WTC11 (cell line): ENCODE measurements around the gene FAM107B. TPM values are rescaled to one million over a fixed set of nuclear protein-coding genes. Genes with fewer than 3 reads are reported as not detected.
A peak's percentile ranks its signal among the peaks of the same experiment; 100 is the strongest.

ENCODE experiments used
- ATAC-seq: fragments of 200-7000 bp; cut with Tn5 transposase; 2 replicates; pipeline ENCODE4 v1.10.0; 2021; ENCODE audit warnings: mild to moderate bottlenecking, moderate library complexity
- CTCF ChIA-PET: fragments of 300-600 bp; sonication (Branson Sonifier 250); formaldehyde crosslinking; loops from one replicate; lab custom pipeline; 2021; ENCODE audit warnings: antibody characterized with exemption; lab: Charles Lee
- POLR2A ChIA-PET: fragments of 350-600 bp; sonication (Branson Sonifier 250); formaldehyde crosslinking; loops from one replicate; lab custom pipeline; 2021; ENCODE audit warnings: antibody characterized with exemption; lab: Charles Lee
- DNase-seq: peaks from one replicate; pipeline ENCODE4 v3.0.0; 2021; ENCODE audit warnings: low spot score
- H3K27ac Mint-ChIP-seq: 2 replicates; pipeline ENCODE4 v1.8.0; 2021; ENCODE audit warnings: mixed read lengths
- H3K27me3 Mint-ChIP-seq: 2 replicates; pipeline ENCODE4 v1.8.0; 2021; ENCODE audit warnings: low read depth, mild to moderate bottlenecking, moderate library complexity, mixed read lengths
- H3K36me3 Mint-ChIP-seq: 2 replicates; pipeline ENCODE4 v1.8.0; 2021; ENCODE audit warnings: mixed read lengths
- H3K4me1 Mint-ChIP-seq: 2 replicates; pipeline ENCODE4 v1.8.0; 2022; ENCODE audit warnings: mixed read lengths
- H3K4me3 Mint-ChIP-seq: 2 replicates; pipeline ENCODE4 v1.8.0; 2021; ENCODE audit warnings: mild to moderate bottlenecking, moderate library complexity, mixed read lengths
- H3K9me3 Mint-ChIP-seq: 2 replicates; pipeline ENCODE4 v1.8.0; 2021; ENCODE audit warnings: mixed read lengths
- ETV6 ChIP-seq: sonication (generic); formaldehyde crosslinking; IDR thresholded peaks from 2 replicates; pipeline ENCODE4 v1.8.1; 2022; ENCODE audit warnings: mild to moderate bottlenecking, missing genetic modification reagents
- FOXJ3 ChIP-seq: sonication (generic); formaldehyde crosslinking; IDR thresholded peaks from 2 replicates; pipeline ENCODE4 v1.9.0; 2021; ENCODE audit warnings: missing genetic modification reagents, mild to moderate bottlenecking, borderline replicate concordance
- GABPB1 ChIP-seq: sonication (generic); formaldehyde crosslinking; IDR thresholded peaks from 2 replicates; pipeline ENCODE4 v1.8.1; 2023; ENCODE audit warnings: mild to moderate bottlenecking, missing genetic modification reagents
- GTF2I ChIP-seq: fragments of 250-450 bp; sonication (Bioruptor Pico); conservative IDR thresholded peaks from 2 replicates; pipeline ENCODE4 v1.4.0; 2021; ENCODE audit warnings: mild to moderate bottlenecking
- HMGA2 ChIP-seq: fragments of 250-450 bp; sonication (Bioruptor Pico); IDR thresholded peaks from 2 replicates; pipeline ENCODE4 v1.4.0; 2021; ENCODE audit warnings: mild to moderate bottlenecking, moderate library complexity
- NR1H2 ChIP-seq: sonication (generic); formaldehyde crosslinking; IDR thresholded peaks from 2 replicates; pipeline ENCODE4 v1.9.0; 2021; ENCODE audit warnings: mild to moderate bottlenecking, moderate library complexity, missing genetic modification reagents
- PRRX2 ChIP-seq: fragments of 250-450 bp; sonication (Bioruptor Pico); IDR thresholded peaks from 2 replicates; pipeline ENCODE4 v1.8.0; 2021; ENCODE audit warnings: mild to moderate bottlenecking
- RELA ChIP-seq: sonication (generic); formaldehyde crosslinking; IDR thresholded peaks from 2 replicates; pipeline ENCODE4 v1.8.1; 2022; ENCODE audit warnings: missing genetic modification reagents, mild to moderate bottlenecking, borderline replicate concordance
- TEAD1 ChIP-seq: sonication (generic); formaldehyde crosslinking; IDR thresholded peaks from 2 replicates; pipeline ENCODE4 v1.8.0; 2022; ENCODE audit warnings: mild to moderate bottlenecking, missing genetic modification reagents
- ZBTB21 ChIP-seq: sonication (generic); formaldehyde crosslinking; IDR thresholded peaks from 2 replicates; pipeline ENCODE4 v1.8.1; 2023; ENCODE audit warnings: mild to moderate bottlenecking, missing genetic modification reagents, borderline replicate concordance
- ZNF138 ChIP-seq: sonication (generic); formaldehyde crosslinking; conservative IDR thresholded peaks from 2 replicates; pipeline ENCODE4 v1.8.1; 2022; ENCODE audit warnings: mild to moderate bottlenecking, moderate library complexity, missing genetic modification reagents
- total RNA-seq: library from RNA; stranded (reverse); gene quantifications from 3 replicates; pipeline ENCODE4 v1.2.3, GENCODE V29; 2021
- TF ChIP-seq, protein P1 (sequence below): sonication (generic); formaldehyde crosslinking; IDR thresholded peaks from 2 replicates; pipeline ENCODE4 v1.8.1; 2023; ENCODE audit warnings: mild to moderate bottlenecking, missing genetic modification reagents, moderate library complexity
- TF ChIP-seq, protein P2 (sequence below): sonication (generic); formaldehyde crosslinking; IDR thresholded peaks from 2 replicates; pipeline ENCODE4 v1.8.1; 2022; ENCODE audit warnings: mild to moderate bottlenecking, moderate library complexity, missing genetic modification reagents
- TF ChIP-seq, protein P3 (sequence below): sonication (generic); formaldehyde crosslinking; IDR thresholded peaks from 2 replicates; pipeline ENCODE4 v1.8.0; 2023; ENCODE audit warnings: missing genetic modification reagents
- TF ChIP-seq, protein P4 (sequence below): fragments of 250-450 bp; sonication (Bioruptor Pico); IDR thresholded peaks from 2 replicates; pipeline ENCODE4 v1.9.0; 2021; ENCODE audit warnings: mild to moderate bottlenecking
- TF ChIP-seq, protein P5 (sequence below): sonication (generic); formaldehyde crosslinking; IDR thresholded peaks from 2 replicates; pipeline ENCODE4 v1.8.1; 2022; ENCODE audit warnings: low read depth, missing genetic modification reagents, borderline replicate concordance
- TF ChIP-seq, protein P6 (sequence below): sonication (generic); formaldehyde crosslinking; conservative IDR thresholded peaks from 2 replicates; pipeline ENCODE4 v1.8.1; 2023; ENCODE audit warnings: mild to moderate bottlenecking, low read depth, missing genetic modification reagents, moderate library complexity
- TF ChIP-seq, protein P7 (sequence below): fragments of 250-450 bp; sonication (Bioruptor Pico); IDR thresholded peaks from 2 replicates; pipeline ENCODE4 v2.1.2; 2022; ENCODE audit warnings: mild to moderate bottlenecking, moderate library complexity
- TF ChIP-seq, protein P8 (sequence below): sonication (generic); formaldehyde crosslinking; IDR thresholded peaks from 2 replicates; pipeline ENCODE4 v1.8.1; 2023; ENCODE audit warnings: mild to moderate bottlenecking, missing genetic modification reagents, moderate library complexity
- TF ChIP-seq, protein P9 (sequence below): sonication (generic); formaldehyde crosslinking; IDR thresholded peaks from 2 replicates; pipeline ENCODE4 v1.8.0; 2022; ENCODE audit warnings: mild to moderate bottlenecking, missing genetic modification reagents
- TF ChIP-seq, protein P10 (sequence below): sonication (generic); formaldehyde crosslinking; IDR thresholded peaks from 2 replicates; pipeline ENCODE4 v1.8.1; 2023; ENCODE audit warnings: mild to moderate bottlenecking, moderate library complexity, missing genetic modification reagents

FAM107B gene
- total RNA-seq, 1 experiment from 2014 or later: 22.4 TPM

DNA sequence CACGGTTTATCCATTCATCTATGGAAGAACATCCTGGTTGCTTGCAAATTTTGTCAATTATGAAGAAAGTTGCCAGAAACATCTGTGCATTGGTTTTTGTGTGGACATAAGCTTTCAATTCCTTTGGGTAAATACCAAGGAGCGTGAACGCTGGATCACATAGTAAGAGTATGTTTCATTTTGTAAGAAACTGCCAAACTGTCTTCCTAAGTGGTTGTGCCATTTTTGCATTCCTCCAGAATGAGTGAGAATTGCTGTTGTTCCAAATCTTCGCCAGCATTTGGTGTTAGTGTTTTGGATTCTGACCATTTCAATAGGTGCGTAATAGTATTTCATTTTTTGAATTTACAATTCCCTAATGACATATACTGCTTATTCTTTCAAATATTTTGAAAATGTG lies 288.7 kb downstream of the FAM107B start:
- TF ChIP-seq ETV6 (no peak), TEAD1 (CRISPR knock-in tag) (no peak), PRRX2 (CRISPR knock-in tag) (no peak), FOXJ3 (CRISPR knock-in tag) (no peak), RELA (no peak), ZNF138 (CRISPR knock-in tag) (no peak), ZBTB21 (no peak), GABPB1 (CRISPR knock-in tag) (no peak)
- TF ChIP-seq, protein P1, sequence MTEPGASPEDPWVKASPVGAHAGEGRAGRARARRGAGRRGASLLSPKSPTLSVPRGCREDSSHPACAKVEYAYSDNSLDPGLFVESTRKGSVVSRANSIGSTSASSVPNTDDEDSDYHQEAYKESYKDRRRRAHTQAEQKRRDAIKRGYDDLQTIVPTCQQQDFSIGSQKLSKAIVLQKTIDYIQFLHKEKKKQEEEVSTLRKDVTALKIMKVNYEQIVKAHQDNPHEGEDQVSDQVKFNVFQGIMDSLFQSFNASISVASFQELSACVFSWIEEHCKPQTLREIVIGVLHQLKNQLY (CRISPR knock-in tag): no peak
- TF ChIP-seq, protein P2, sequence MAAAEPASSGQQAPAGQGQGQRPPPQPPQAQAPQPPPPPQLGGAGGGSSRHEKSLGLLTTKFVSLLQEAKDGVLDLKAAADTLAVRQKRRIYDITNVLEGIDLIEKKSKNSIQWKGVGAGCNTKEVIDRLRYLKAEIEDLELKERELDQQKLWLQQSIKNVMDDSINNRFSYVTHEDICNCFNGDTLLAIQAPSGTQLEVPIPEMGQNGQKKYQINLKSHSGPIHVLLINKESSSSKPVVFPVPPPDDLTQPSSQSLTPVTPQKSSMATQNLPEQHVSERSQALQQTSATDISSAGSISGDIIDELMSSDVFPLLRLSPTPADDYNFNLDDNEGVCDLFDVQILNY (CRISPR knock-in tag): no peak
- TF ChIP-seq, protein P3, sequence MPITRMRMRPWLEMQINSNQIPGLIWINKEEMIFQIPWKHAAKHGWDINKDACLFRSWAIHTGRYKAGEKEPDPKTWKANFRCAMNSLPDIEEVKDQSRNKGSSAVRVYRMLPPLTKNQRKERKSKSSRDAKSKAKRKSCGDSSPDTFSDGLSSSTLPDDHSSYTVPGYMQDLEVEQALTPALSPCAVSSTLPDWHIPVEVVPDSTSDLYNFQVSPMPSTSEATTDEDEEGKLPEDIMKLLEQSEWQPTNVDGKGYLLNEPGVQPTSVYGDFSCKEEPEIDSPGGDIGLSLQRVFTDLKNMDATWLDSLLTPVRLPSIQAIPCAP (CRISPR knock-in tag): no peak
- TF ChIP-seq, protein P4, sequence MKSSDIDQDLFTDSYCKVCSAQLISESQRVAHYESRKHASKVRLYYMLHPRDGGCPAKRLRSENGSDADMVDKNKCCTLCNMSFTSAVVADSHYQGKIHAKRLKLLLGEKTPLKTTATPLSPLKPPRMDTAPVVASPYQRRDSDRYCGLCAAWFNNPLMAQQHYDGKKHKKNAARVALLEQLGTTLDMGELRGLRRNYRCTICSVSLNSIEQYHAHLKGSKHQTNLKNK: no peak
- TF ChIP-seq, protein P5, sequence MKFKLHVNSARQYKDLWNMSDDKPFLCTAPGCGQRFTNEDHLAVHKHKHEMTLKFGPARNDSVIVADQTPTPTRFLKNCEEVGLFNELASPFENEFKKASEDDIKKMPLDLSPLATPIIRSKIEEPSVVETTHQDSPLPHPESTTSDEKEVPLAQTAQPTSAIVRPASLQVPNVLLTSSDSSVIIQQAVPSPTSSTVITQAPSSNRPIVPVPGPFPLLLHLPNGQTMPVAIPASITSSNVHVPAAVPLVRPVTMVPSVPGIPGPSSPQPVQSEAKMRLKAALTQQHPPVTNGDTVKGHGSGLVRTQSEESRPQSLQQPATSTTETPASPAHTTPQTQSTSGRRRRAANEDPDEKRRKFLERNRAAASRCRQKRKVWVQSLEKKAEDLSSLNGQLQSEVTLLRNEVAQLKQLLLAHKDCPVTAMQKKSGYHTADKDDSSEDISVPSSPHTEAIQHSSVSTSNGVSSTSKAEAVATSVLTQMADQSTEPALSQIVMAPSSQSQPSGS (CRISPR knock-in tag): no peak
- TF ChIP-seq, all 79 proteins: peak for 0
- no peaks in the 10 kb centered on the region for H3K4me1 Mint-ChIP-seq
- H3K9me3 Mint-ChIP-seq: peaks cover 19% of the 10 kb centered on the region
- ChIA-PET CTCF (no interaction called here), POLR2A (no interaction called here)
- no peaks in the 10 kb centered on the region; the same call in 1 of the 2 replicates for H3K27me3 Mint-ChIP-seq
- H3K27ac Mint-ChIP-seq: no peak overlapping the region
- ATAC-seq (no peak), DNase-seq (no peak)
- no peaks in the 10 kb centered on the region for H3K36me3 Mint-ChIP-seq
- H3K4me3 Mint-ChIP-seq: no peak overlapping the region

DNA sequence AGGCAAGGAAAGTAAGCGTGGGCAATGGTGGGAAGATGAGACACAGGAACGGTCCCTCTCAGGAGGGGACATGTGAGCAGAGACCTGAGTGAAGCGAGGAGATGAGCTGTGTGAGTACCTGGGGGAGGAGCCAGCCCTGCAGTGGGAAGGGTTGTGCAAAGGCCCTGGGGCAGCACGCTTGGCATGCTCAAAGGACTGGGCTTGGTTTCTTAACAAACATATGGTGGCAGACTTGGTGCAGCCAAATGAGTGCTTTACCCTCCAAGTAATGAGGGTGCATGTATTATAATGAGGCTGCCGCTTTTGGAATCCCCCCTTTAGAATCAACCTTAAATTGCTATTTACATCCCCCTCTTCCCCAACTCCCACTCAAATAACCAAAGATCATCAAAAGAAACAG lies 291.3 kb downstream of the FAM107B start:
- no peak for ATAC-seq
- Mint-ChIP-seq H3K4me1 (peaks cover 4% of the 10 kb centered on the region), H3K36me3 (no peaks in the 10 kb centered on the region), H3K4me3 (no peak overlapping the region), H3K27ac (no peak overlapping the region), H3K9me3 (peaks cover 19% of the 10 kb centered on the region), H3K27me3 (no peaks in the 10 kb centered on the region)
- DNase-seq: no peak
- ChIA-PET POLR2A (no interaction called here), CTCF (interaction anchor here (1.5 kb wide), 1 partner anchor 283 kb away, joined by 6 read pairs; no protein-coding TSS in a partner anchor)
- TF ChIP-seq, protein P6, sequence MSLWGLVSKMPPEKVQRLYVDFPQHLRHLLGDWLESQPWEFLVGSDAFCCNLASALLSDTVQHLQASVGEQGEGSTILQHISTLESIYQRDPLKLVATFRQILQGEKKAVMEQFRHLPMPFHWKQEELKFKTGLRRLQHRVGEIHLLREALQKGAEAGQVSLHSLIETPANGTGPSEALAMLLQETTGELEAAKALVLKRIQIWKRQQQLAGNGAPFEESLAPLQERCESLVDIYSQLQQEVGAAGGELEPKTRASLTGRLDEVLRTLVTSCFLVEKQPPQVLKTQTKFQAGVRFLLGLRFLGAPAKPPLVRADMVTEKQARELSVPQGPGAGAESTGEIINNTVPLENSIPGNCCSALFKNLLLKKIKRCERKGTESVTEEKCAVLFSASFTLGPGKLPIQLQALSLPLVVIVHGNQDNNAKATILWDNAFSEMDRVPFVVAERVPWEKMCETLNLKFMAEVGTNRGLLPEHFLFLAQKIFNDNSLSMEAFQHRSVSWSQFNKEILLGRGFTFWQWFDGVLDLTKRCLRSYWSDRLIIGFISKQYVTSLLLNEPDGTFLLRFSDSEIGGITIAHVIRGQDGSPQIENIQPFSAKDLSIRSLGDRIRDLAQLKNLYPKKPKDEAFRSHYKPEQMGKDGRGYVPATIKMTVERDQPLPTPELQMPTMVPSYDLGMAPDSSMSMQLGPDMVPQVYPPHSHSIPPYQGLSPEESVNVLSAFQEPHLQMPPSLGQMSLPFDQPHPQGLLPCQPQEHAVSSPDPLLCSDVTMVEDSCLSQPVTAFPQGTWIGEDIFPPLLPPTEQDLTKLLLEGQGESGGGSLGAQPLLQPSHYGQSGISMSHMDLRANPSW (CRISPR knock-in tag): no peak
- TF ChIP-seq GTF2I: 0 out of 2 replicates have a peak, but pooled peaks have one; percentile 24

DNA sequence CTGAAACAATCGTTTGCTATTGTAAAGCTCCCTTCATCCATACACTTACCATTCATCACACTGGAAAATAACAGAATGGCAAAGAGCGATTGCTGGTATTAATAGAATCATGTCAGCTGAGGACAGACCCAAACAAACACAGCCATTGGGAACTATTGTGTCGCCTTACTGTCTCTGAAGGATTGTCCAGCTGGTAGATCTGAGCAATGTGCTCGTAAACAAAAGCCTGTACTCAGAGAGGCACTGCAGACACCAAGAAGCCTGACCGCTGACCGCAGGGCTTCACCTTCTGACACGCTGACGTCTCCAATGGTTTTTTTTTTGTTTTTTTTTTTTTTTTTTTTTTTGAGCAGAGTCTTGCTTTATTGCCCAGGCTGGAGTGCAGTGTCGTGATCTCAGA lies 292.9 kb downstream of the FAM107B start:
- peaks cover 11% of the 10 kb centered on the region for H3K4me1 Mint-ChIP-seq
- H3K27me3 Mint-ChIP-seq: no peaks in the 10 kb centered on the region
- H3K4me3 Mint-ChIP-seq: no peak overlapping the region
- ChIA-PET CTCF (interaction anchor here (0.6 to 5.4 kb wide), 5 partner anchors 17 to 308 kb away, joined by 3 to 60 read pairs (median 5); no protein-coding TSS in a partner anchor), POLR2A (no interaction called here)
- no peak overlapping the region for H3K27ac Mint-ChIP-seq
- no peak for DNase-seq
- peaks cover 19% of the 10 kb centered on the region for H3K9me3 Mint-ChIP-seq
- H3K36me3 Mint-ChIP-seq: no peaks in the 10 kb centered on the region
- ATAC-seq: no peak
- TF ChIP-seq TEAD1 (CRISPR knock-in tag): no peak
- no peak for TF ChIP-seq FOXJ3 (CRISPR knock-in tag)
- TF ChIP-seq HMGA2 (CRISPR knock-in tag): no peak
- TF ChIP-seq, protein P7, sequence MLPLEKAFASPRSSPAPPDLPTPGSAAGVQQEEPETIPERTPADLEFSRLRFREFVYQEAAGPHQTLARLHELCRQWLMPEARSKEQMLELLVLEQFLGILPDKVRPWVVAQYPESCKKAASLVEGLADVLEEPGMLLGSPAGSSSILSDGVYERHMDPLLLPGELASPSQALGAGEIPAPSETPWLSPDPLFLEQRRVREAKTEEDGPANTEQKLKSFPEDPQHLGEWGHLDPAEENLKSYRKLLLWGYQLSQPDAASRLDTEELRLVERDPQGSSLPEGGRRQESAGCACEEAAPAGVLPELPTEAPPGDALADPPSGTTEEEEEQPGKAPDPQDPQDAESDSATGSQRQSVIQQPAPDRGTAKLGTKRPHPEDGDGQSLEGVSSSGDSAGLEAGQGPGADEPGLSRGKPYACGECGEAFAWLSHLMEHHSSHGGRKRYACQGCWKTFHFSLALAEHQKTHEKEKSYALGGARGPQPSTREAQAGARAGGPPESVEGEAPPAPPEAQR: no peak
- TF ChIP-seq, protein P8, sequence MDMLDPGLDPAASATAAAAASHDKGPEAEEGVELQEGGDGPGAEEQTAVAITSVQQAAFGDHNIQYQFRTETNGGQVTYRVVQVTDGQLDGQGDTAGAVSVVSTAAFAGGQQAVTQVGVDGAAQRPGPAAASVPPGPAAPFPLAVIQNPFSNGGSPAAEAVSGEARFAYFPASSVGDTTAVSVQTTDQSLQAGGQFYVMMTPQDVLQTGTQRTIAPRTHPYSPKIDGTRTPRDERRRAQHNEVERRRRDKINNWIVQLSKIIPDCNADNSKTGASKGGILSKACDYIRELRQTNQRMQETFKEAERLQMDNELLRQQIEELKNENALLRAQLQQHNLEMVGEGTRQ (CRISPR knock-in tag): no peak
- TF ChIP-seq, protein P9, sequence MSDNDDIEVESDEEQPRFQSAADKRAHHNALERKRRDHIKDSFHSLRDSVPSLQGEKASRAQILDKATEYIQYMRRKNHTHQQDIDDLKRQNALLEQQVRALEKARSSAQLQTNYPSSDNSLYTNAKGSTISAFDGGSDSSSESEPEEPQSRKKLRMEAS (CRISPR knock-in tag): no peak
- no peak for TF ChIP-seq NR1H2 (CRISPR knock-in tag)
- TF ChIP-seq, protein P10, sequence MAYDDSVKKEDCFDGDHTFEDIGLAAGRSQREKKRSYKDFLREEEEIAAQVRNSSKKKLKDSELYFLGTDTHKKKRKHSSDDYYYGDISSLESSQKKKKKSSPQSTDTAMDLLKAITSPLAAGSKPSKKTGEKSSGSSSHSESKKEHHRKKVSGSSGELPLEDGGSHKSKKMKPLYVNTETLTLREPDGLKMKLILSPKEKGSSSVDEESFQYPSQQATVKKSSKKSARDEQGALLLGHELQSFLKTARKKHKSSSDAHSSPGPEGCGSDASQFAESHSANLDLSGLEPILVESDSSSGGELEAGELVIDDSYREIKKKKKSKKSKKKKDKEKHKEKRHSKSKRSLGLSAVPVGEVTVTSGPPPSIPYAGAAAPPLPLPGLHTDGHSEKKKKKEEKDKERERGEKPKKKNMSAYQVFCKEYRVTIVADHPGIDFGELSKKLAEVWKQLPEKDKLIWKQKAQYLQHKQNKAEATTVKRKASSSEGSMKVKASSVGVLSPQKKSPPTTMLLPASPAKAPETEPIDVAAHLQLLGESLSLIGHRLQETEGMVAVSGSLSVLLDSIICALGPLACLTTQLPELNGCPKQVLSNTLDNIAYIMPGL (CRISPR knock-in tag): no peak
